Osteoblast (primary cell): ENCODE measurements around the gene GPR156. TPM values are rescaled to one million over a fixed set of nuclear protein-coding genes. Genes with fewer than 3 reads are reported as not detected.
"Not testable (repeated sequence)": the region's sequence is repeated elsewhere in the genome, so short reads cannot be mapped to it uniquely, and the experiment has no call there.

Experiments used
- DNase-seq: peaks from one replicate; pipeline ENCODE4 v3.0.0; 2011; ENCODE audit warnings: low spot score, mixed read lengths; ENCODE audit not compliant: insufficient read length; ENCODE audit errors: missing footprints
- H2AFZ ChIP-seq: 2 replicates; pipeline ENCODE4 v1.6.0; 2011; ENCODE audit warnings: mild to moderate bottlenecking, low read length
- H3K27ac ChIP-seq: 2 replicates; pipeline ENCODE4 v1.5.1; 2011; ENCODE audit warnings: mild to moderate bottlenecking, low read depth, low read length, moderate library complexity
- H3K27me3 ChIP-seq: 2 replicates; pipeline ENCODE4 v1.6.0; 2012; ENCODE audit warnings: mild to moderate bottlenecking, control low read depth, inconsistent platforms, low read length, moderate library complexity; ENCODE audit not compliant: insufficient read depth
- H3K36me3 ChIP-seq: 2 replicates; pipeline ENCODE4 v1.5.1; 2011; ENCODE audit warnings: mild to moderate bottlenecking, low read length, control low read depth, moderate library complexity; ENCODE audit not compliant: insufficient read depth
- H3K4me1 ChIP-seq: 2 replicates; pipeline ENCODE4 v1.5.1; 2011; ENCODE audit warnings: mild to moderate bottlenecking, low read length, control low read depth, moderate library complexity; ENCODE audit not compliant: insufficient read depth
- H3K4me2 ChIP-seq: 2 replicates; pipeline ENCODE4 v1.6.0; 2011; ENCODE audit warnings: mild to moderate bottlenecking, low read length; ENCODE audit not compliant: insufficient read depth
- H3K4me3 ChIP-seq: fragments of 200-600 bp; sonication (generic); 3 replicates; pipeline ENCODE4 v1.5.1; 2012; ENCODE audit warnings: mild to moderate bottlenecking, low read length, inconsistent platforms; ENCODE audit not compliant: insufficient read depth
- H3K79me2 ChIP-seq: 2 replicates; pipeline ENCODE4 v1.6.0; 2012; ENCODE audit warnings: mild to moderate bottlenecking, low read length, control low read depth, inconsistent platforms; ENCODE audit not compliant: insufficient read depth
- H3K9me3 ChIP-seq: 2 replicates; pipeline ENCODE4 v1.5.1; 2011; ENCODE audit warnings: low read depth, low read length, control low read depth
- H4K20me1 ChIP-seq: 2 replicates; pipeline ENCODE4 v1.6.0; 2012; ENCODE audit warnings: mild to moderate bottlenecking, low read length, control low read depth; ENCODE audit not compliant: insufficient read depth
- CTCF ChIP-seq: IDR thresholded peaks from 2 replicates; pipeline ENCODE4 v1.5.1; 2011; ENCODE audit warnings: mild to moderate bottlenecking, low read depth, low read length, moderate library complexity; ENCODE audit errors: extremely low read depth
- total RNA-seq: library from RNA; depleted of rRNA; stranded (reverse); fragments of >200 nt; gene quantifications from 2 replicates; pipeline ENCODE4 v1.2.3, GENCODE V29; 2012

GPR156 gene
- total RNA-seq, 1 donor = 1.4 TPM

- Histone ChIP-seq H3K79me2 (no peaks in the 10 kb centered on the region), H3K36me3 (no peaks in the 10 kb centered on the region), H2AFZ (no peak overlapping the region), H3K9me3 (no peaks in the 10 kb centered on the region), H4K20me1 (no peaks in the 10 kb centered on the region), H3K27ac (no peak overlapping the region), H3K27me3 (no peaks in the 10 kb centered on the region), H3K4me2 (no peak overlapping the region), H3K4me3 (no peak overlapping the region), H3K4me1 (no peaks in the 10 kb centered on the region)
- no peak for DNase-seq
- no peak for TF ChIP-seq CTCF
Observed at GRCh38 chr3:120224237-120224636, 60.8 kb downstream of the GPR156 start.

- no peaks in the 10 kb centered on the region for H3K27me3 ChIP-seq
- H3K4me3 ChIP-seq = no peak overlapping the region
- TF ChIP-seq CTCF = no peak
- no peaks in the 10 kb centered on the region for H3K9me3 ChIP-seq
- no peaks in the 10 kb centered on the region for H3K79me2 ChIP-seq
- H3K4me1 ChIP-seq = no peaks in the 10 kb centered on the region
- H2AFZ ChIP-seq = no peak overlapping the region
- no peak for DNase-seq
- H3K4me2 ChIP-seq = no peak overlapping the region
- no peaks in the 10 kb centered on the region for H3K36me3 ChIP-seq
- H4K20me1 ChIP-seq = no peaks in the 10 kb centered on the region
- H3K27ac ChIP-seq = no peak overlapping the region
Observed at GRCh38 chr3:120218981-120219380, 66.0 kb downstream of the GPR156 start.

- not testable (repeated sequence) for H3K36me3 ChIP-seq, H4K20me1 ChIP-seq, H3K27ac ChIP-seq, H3K79me2 ChIP-seq, H3K4me3 ChIP-seq, DNase-seq, H3K9me3 ChIP-seq, H3K27me3 ChIP-seq, H3K4me1 ChIP-seq, H2AFZ ChIP-seq, H3K4me2 ChIP-seq
Observed at GRCh38 chr3:120216633-120217032, 68.4 kb downstream of the GPR156 start.

GRCh38 chr3:120214176-120214575 lies 70.8 kb downstream of the GPR156 start:
- TF ChIP-seq CTCF = no peak
- no peak overlapping the region for H3K27ac ChIP-seq
- no peaks in the 10 kb centered on the region for H3K79me2 ChIP-seq
- H3K9me3 ChIP-seq = no peaks in the 10 kb centered on the region
- no peaks in the 10 kb centered on the region for H3K4me1 ChIP-seq
- H3K4me2 ChIP-seq = no peak overlapping the region
- no peak overlapping the region for H2AFZ ChIP-seq
- no peak overlapping the region for H3K4me3 ChIP-seq
- H3K27me3 ChIP-seq = peaks cover 4% of the 10 kb centered on the region
- H3K36me3 ChIP-seq = no peaks in the 10 kb centered on the region
- DNase-seq = no peak
- no peaks in the 10 kb centered on the region for H4K20me1 ChIP-seq
